Sciatic nerve (tissue), 2 donors: ENCODE data around the gene FOSL1. TPM values are rescaled to one million over a fixed set of nuclear protein-coding genes. Genes with fewer than 3 reads are reported as not detected.

ENCODE experiments used
- ATAC-seq: fragments of 200-7000 bp; cut with Tn5 transposase; one replicate; pipeline ENCODE4 v1.9.1; 2020; ENCODE audit warnings: mild to moderate bottlenecking, moderate library complexity
- DNase-seq: peaks from one replicate; pipeline ENCODE4 v3.0.0-alpha.2; 2020; ENCODE audit warnings: low spot score
- intact Hi-C: fragments of 100-400 bp; cut with DNase I; formaldehyde crosslinking; loops from one replicate; pipeline ENCODE4 v1.14.2; 2022
- total RNA-seq: library from RNA; stranded (reverse); fragmentation: NEBNext Ultra II Directional; extraction: Animal tissue kit (Norgen Biotek cat#: 25700); gene quantifications from one replicate; pipeline ENCODE4 v1.2.1, GENCODE V29; 2021
- donor health status: DM: no; HTN: no; CAD: no.
- donor health status: DM: no; HTN: no; CAD: no.

The FOSL1 gene
- total RNA-seq, 1 donor from 2014 or later = 5.6 TPM

DNA sequence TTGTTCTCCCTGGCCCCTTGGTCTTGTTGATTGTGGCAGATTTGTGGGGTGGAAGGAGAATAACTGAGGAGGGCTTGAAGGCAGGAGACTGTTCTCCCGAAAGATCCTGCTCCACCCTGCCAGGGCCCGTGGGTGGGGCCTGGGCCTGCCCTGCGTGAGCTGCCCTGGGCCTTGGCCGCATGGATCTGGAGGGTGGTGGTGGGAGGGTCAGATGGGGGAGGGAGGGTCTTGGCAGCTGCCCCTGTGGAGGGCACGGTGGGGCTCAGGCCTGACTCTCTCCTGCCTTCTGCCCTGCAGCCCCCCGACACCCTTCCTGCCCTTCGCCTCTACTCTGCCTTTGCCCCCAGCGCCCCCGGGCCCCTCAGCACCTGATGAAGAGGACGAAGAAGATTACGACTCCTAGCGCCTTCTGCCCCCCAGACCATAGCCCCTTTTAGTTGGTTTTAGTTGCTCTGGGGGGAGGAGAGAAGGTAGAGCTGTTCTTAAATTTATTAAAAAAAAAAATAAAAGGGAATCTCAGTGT, 20.9 kb upstream of the FOSL1 start:
- no peak for ATAC-seq
- no peak for DNase-seq
- intact Hi-C loops = no loop called here

DNA sequence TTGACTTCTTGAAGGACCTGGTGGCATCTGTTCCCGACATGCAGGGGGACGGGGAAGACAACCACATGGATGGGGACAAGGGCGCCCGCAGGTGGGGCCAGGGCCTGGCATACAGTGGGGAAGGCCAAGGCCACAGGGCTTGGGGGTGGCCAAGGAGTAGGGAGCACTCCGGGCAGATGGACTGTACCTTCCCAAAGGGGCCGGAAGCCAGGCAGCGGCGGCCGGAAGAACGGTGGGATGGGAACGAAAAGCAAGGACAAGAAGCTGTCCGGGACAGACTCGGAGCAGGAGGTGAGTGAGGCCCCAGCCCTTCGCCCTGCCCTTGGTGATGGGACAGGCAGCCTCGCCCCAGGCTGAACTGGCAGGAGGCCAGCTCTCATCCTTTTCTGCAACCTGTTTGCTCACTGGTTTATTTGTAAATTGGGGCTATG, 20.2 kb upstream of the FOSL1 start:
- intact Hi-C loops = no loop called here

DNA sequence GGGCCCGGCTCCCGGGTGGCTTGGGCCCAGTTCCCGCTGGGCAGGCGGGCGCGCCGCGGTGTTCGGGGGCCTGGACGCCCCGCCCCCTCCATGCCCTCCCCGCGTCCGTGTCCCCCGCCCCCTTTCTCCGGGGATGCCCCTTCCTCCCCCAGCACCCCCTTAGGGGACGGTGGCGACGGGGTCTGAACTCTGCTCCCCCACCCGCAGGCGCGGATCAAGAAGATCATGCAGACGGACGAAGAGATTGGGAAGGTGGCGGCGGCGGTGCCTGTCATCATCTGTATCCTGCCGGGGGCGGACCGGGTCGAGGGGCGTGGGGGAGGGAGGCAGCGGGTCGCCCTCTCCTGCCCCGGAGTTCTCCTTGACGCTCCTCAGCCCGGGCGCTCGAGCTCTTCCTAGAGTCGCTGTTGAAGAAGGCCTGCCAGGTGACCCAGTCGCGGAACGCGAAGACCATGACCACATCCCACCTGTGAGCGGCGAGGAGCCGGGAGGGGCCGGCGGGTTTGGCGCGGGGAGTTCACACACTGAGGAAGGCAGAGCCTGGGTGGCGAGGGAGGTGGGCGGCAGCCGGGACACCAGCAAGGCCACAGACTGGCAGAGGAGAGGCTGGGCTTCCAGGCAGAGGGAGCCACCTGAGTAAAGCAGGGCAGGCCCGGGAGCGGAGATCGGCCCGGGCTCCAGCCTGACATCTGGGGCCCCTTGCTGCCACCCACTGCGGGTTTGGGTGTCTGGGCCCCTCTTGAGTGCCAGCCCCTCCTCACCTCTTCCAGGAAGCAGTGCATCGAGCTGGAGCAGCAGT, 19.6 kb upstream of the FOSL1 start:
- DNase-seq = peak; percentile 81
- intact Hi-C loops = no loop called here
- ATAC-seq = peak; percentile 8

More for the DNA sequence above, 20.2 kb upstream of the FOSL1 start:
- ATAC-seq (no peak), DNase-seq (no peak)

DNA sequence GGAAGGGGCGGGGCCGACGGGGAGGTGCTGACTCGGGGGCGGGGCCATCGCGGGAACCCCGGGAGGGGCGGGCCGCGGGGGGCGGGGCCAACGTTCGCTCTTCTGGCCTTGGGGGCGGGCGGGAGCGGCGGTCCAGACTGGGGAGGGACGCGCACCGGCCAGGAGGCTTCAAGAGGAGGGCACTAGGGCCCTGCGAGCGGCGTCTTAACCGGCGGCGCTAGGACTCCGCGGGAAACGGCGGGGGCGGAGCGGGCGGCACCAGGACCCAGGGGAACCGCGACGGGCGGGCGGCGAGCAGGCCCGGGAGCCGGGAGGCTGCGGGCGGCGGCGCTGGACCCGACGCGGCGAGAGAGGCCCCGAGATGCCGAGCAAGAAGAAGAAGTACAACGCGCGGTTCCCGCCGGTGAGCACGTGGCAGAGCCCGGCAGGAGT, 19.0 kb upstream of the FOSL1 start, which contains the start of gene DRAP1:
DRAP1 (plus strand) TSS at position 286 of the 432 bp plus-strand sequence; CDS start at position 362, 76 bp downstream.
- DNase-seq (peak; percentile 99), ATAC-seq (peak; percentile 94)
- intact Hi-C loops = no loop called here

DNA sequence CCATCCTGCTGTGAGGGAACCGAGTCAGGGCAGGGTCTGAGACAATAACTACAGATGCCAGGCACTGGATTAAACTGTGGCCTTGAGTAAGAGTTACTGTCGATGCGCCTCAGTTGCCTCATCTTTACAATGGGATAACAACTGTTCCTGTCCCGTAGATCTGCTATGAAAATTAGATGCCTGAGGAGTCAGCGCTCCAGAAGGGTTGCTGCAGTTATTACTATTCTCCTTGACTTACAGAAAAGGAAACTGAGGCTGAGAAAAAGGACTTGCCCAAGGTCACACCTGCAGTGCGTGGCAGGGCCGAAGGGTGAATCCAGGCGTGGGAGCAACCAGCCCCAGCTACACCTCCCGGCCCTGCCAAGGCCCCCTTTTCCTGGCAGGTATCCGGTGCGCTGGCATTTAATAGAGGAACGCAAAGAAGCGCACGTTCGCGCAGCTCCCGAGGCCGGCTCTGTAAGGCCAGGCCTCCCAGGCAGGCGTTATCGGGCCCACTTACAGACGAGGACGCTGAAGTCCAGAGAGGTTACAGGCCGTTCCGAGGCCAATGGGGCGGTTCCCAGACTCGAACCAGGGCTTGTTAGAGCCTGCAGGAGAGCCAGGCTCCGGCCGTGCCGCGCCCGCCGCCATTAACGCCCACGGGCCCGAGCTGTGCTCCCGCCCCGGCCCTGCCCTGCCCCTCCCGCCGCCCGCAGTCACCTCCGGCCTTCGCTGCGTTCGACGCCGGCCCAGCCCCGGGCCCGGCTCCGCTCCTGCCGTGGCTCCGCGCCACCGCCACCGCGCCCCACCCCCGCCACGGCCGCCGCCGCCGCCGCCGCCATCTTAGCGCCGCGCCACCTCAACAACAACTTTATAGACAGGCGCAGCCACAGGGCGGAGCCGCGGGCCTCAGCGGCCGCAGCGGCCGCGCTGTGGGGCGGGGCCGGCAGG, 18.3 kb upstream of the FOSL1 start, which contains the start of gene C11orf68:
C11orf68 (minus strand) TSS at position 852 of the 930 bp plus-strand sequence; CDS start at position 821, 31 bp downstream.
- DNase-seq (no peak), ATAC-seq (no peak)
- intact Hi-C loops = no loop called here

DNA sequence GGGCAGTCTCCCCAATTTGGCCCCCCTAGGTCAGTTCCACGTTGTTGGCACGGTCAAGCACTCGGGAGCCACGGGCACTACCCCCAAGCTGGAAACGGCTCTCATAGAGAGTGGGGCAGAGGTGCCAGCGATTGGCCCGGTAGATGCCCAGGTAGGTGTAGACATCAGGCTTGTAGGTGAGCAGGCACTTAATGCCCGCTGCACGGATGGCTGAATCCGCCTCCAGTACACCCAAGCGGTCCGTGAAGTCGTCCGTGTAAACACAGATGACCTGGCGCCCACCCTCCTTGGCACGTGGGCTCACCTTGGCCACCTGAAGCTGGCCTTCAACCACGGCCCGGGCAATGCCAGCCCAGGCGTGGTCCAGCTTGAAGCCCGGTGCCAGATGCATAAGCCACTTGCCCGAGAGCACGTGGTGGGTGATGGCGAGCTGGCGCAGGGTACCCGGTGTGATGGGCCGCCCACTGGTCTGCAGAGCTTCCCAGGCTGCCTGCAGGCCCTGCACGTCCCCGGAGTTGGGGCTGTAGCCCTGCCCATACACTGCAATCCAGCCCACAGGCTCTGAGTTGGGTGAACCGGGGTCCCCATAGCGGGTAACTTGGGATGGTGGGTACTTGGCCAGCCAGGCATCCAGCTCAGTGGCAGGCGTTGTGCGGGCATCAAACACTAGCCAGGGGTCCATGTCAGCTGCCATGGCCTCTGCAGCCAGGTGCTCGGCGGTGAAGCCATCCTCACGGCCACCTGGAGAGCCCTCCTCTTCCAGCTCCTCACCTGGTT, 17.4 kb upstream of the FOSL1 start:
- intact Hi-C loops = no loop called here
- DNase-seq (no peak), ATAC-seq (no peak)

DNA sequence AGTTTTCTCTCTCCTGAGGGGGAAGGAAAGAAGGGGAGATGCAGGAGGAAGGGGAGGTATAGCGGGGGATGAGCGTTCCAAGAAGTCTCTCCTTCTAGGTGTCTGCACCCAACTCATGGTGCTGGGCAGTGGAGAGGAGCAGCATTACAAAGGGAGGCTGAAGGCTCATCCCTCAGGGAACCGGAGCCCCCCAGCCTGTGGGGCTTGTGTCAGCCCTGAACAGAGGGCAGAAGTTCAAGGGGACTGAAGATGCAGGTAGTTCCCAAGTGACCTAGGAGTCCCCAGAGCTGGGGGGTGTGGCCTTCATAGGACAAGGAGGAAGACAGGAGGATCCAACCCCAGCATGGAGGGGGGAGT, 16.9 kb upstream of the FOSL1 start:
- intact Hi-C loops = no loop called here
- ATAC-seq = no peak

DNA sequence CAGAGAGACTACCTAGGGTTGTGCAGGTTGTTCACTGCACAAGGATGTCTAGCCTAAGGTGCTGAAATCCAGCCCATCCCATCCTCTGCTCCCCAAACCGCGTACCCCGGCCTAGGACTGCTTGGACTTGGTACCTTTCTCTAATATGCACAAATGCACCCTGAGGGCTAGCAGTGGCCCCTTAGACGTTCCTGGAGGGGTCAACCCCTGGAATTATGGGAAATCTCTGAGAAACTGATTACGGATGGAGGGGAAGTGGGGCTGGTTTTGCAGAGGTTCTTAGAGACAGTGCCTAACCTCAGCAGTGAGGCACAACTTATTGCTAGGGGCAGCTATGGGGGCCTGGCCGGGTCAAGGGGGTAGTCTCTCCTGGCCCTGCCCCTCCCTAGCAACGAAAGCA, 16.2 kb upstream of the FOSL1 start:
- no peak for DNase-seq
- intact Hi-C loops = no loop called here
- ATAC-seq = no peak

More for the DNA sequence above, 16.9 kb upstream of the FOSL1 start:
- no peak for DNase-seq

DNA sequence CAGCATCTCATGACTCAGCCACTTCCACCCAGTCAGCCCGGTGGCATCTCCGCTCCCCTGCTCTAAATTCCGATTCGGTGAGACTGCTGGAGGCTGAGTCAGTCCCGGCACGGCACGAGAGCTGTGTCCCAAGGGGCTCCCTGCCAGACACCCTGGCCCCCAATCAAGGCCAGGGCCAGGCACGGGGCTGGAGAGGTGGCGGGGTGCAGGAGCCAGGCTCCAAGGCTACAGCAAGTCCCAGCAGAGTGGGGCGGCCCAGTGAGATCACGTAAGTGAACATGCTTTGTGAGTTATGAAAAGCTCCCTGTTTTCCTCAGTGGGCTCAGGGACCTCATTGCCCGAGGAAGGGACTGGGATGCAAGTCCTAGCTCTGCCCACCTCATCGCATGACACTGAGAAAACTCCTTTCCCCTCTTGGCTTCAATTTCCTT, 15.6 kb upstream of the FOSL1 start:
- intact Hi-C loops = no loop called here
- ATAC-seq (peak; percentile 34), DNase-seq (peak; percentile 80)

DNA sequence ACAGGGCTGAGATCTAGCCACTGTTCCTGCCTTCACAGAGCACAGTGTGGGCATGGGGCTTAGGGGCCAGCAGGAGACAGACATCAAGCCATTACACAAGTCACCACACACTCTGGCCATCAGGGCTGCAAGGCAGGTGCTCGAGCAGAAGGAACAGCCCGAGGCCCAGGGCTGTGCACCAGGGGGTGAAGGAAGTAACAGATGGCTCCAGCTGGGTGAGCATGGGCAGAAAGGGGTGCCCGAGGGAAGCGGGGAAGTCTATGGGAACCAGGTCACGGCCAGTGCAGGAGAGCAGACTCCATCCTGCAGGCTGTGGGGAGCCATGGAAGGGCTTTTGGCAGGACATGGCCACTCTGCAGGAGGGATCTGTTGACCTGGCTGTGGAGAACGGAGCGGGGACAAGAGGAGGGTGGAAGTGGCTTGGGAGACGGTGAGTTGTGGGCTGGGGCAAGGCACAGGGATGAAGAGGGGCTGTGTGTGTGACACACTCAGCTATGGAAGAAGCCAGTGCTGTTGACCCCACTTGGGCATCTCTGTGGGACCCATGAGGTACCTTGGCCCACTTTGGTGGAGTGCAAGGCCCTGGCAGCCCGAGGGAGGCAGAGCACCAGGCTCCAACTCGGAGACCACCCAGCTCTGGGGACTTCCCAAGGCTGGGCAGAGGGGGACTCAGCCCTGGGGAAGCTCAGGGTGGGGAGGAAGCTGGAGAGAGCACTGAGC, 15.1 kb upstream of the FOSL1 start:
- no peak for DNase-seq
- intact Hi-C loops = no loop called here
- ATAC-seq = no peak

DNA sequence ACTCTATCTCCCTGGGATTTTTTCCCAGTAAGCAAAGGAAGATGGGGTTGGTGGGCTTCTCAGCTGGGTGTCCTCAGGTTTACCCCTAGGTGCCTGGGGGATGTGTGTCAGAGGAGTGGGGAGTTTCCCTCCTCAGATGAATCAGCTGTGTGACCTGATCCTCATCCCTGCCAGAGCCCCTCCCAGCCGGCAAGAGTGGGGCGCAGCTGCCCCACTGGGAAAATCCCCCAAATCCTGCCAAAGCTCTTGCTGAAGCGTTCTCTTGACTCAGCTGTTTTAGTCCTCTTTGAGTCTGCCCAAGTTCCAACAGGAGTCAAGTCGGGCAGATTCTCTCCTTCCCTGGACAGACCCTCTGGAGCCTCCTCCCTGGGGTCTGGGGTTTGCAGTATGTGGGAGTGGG, 12.7 kb upstream of the FOSL1 start:
- intact Hi-C loops = no loop called here
- ATAC-seq (no peak), DNase-seq (no peak)

DNA sequence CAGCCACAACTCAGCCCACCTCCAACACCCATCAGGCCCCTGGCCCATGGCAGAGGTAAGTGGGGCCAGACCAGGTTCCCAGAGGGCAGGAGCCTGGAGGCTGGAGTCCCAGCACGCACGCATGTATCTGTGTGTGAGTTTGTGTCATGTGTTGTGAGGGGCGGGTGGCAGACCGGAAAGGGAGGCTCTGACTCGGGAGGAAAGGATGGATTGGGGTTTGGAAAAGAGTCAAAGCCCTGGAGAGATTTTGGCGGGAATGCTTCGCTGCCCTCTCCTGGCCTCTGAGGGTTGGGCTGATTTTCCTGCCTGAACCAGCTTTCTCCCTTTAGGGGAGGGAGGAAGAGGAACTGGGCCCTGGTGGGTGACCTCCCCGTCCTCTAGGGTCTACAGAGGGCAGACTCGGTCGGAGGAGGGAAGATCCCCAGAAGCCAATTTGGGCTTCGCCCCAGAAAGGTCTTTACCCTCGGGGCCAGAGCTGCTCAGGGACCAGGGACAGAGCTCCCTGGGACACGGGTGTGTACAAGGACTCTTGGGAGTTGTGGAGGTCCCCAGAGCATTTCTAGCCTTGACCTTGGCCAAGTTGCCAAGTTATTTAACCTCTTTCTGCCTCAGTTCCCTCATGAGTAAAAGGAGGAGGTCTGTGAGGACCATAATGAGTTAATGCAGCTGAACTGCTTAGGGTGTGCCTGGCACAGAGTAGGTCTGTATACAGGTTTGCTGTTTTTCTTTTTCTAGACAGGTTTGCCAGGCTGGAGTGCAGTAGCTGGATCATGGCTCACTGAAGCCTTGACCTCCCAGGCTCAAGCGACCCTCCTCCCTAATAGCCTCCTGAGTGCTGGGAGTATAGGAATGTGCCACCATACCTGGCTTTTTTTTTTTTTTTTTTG, 11.7 kb upstream of the FOSL1 start:
- intact Hi-C loops = no loop called here
- peak; percentile 76 for ATAC-seq
- DNase-seq = no peak

DNA sequence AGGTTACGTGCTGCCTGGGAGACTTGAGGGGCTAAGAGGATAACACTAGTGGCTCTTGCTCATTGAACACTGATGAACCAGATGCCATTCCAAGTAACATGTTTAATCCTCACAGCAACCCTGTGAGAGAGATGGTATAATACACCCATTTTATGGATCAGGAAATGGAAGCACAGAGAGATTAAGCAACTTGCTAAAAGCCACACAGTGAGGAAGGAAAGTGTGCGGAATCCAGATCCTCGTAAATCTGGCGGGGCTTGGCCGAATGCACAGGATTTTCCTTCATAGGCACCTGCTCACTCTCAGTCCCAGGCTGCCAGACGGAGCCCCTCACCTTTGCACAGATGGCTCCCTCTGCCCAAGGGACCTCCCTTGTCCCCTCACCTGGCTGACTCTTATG, 7.7 kb upstream of the FOSL1 start:
- DNase-seq (no peak), ATAC-seq (no peak)
- intact Hi-C loops = no loop called here

DNA sequence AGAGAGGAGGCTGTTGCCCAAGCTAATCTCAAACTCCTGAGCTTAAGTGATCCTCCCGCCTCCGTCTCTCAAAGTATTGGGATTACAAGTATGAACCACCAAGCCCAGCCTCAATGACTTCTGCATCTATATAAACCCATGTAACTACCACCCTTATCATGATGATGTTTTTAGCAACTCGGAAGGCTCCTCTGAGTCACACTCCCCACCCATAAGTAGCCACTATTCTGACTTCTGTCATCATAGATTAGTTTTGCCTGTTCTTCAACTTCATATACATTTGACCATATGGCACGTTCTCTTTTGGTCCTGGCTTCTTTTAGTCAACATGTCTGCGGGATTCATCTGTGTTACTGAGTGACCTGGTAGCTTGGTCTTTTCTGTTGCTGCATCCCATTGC, 6.4 kb upstream of the FOSL1 start:
- no peak for ATAC-seq
- intact Hi-C loops = no loop called here
- no peak for DNase-seq

DNA sequence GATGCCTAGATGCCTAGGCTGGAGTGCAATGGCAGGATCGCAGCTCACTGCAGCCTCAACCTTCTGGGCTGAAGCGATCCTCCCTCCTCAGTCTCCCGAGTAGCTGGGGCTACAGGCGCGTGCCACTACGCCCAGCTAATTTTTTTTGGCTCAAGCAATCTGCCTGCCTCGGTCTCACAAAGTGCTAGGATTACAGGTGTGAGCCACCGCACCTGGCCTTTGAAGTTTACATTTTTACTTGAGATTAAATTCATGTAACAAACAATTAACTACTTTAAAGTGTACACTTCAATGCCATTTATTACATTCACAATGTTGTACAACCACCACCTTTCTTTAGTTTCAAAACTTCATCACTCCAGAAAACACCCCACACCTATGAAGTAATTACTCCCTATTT, 3.5 kb upstream of the FOSL1 start:
- DNase-seq = no peak
- no peak for ATAC-seq
- intact Hi-C loops = no loop called here

DNA sequence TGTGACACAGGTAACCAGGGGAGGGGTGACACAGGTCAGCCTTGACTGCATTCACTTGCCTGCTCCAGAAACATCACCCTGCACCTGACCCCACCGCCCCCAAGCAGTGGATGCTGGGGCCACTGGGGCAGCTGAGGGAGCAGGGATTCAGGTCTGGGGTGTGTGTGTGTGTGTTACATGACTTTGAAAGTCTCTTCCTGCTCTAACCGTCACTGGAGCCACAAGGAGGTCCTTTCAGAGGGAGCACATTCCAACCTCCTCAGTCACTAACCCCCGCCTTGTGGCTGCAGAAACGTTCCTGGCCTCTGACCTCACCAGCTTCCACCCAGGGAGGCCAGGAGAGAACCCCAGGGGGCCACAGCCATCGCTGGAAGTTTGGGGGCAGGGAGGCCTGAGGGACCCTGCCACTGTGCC, 2.9 kb upstream of the FOSL1 start:
- ATAC-seq (no peak), DNase-seq (no peak)
- intact Hi-C loops = no loop called here

DNA sequence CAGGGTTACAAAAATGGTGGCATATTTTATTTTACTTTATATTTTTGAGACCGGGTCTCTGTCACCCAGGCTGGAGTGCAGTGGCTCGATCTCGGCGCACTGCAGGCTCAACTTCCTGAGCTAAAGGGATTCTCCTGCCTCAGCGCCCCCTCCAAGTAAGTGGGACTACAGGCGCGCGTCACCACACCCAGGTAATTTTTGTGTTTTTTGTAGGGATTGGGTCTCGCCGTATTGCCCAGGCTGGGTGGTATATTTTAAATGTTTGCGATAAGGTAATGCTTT, 652 bp upstream of the FOSL1 start:
- no peak for ATAC-seq
- intact Hi-C loops = no loop called here
- no peak for DNase-seq
